HEK293 (cell line): ENCODE measurements around the gene MAPKAP1.

ENCODE experiments used
- CTCF ChIA-PET: fragments of 350-600 bp; formaldehyde crosslinking; extraction: SDS; loops from one replicate; lab custom pipeline; 2021; ENCODE audit warnings: antibody characterized with exemption; lab: Yijun Ruan, JAX
- POLR2A ChIA-PET: fragments of 300-600 bp; formaldehyde crosslinking; extraction: SDS; loops from one replicate; lab custom pipeline; 2020; ENCODE audit warnings: antibody characterized with exemption, inconsistent platforms; lab: Yijun Ruan, JAX
- H3K27ac ChIP-seq: fragments of 200-500 bp; sonication (Bioruptor generic); 2 replicates; pipeline ENCODE4 v1.5.1; 2014; ENCODE audit warnings: low read depth, low read length, control low read depth, inconsistent platforms; ENCODE audit errors: extremely low read depth
- H3K36me3 ChIP-seq, 2 experiments: fragments of 200-500 bp in 1 of 2; sonication (Bioruptor generic) in 1 of 2; 1 replicate in 1 of 2; 2 replicates in 1 of 2; pipeline ENCODE4 v1.5.1; 2014 to 2017; ENCODE audit warnings: inconsistent platforms in 2 of 2, low read length in 2 of 2; ENCODE audit not compliant: control insufficient read depth in 2 of 2, insufficient read depth in 1 of 2
- H3K4me1 ChIP-seq: fragments of 200-500 bp; sonication (Bioruptor generic); 2 replicates; pipeline ENCODE4 v1.5.1; 2014; ENCODE audit warnings: mild to moderate bottlenecking, low read length, inconsistent platforms; ENCODE audit not compliant: control insufficient read depth, insufficient read depth
- H3K4me3 ChIP-seq: 2 replicates; pipeline ENCODE4 v1.5.1; 2011; ENCODE audit warnings: low read depth, mild to moderate bottlenecking, control low read depth, low read length, moderate library complexity
- H3K9me3 ChIP-seq: fragments of 200-500 bp; sonication (Bioruptor generic); 2 replicates; pipeline ENCODE4 v1.5.1; 2014; ENCODE audit warnings: low read depth, low read length, inconsistent platforms; ENCODE audit not compliant: control insufficient read depth, insufficient read depth
- GLIS2 ChIP-seq: fragments of 450-650 bp; formaldehyde crosslinking; IDR thresholded peaks from 2 replicates; pipeline ENCODE4 v1.5.1; 2016; ENCODE audit warnings: missing biosample characterization, missing genetic modification characterization
- HOXA7 ChIP-seq: sonication (generic); formaldehyde crosslinking; IDR thresholded peaks from 2 replicates; pipeline ENCODE4 v1.8.1; 2022; ENCODE audit warnings: missing genetic modification reagents, borderline replicate concordance
- SALL2 ChIP-seq: fragments of 450-650 bp; formaldehyde crosslinking; IDR thresholded peaks from 2 replicates; pipeline ENCODE4 v1.5.0; 2017; ENCODE audit warnings: missing biosample characterization, mild to moderate bottlenecking, missing genetic modification characterization, borderline replicate concordance
- SP2 ChIP-seq: fragments of 450-650 bp; formaldehyde crosslinking; IDR thresholded peaks from 2 replicates; pipeline ENCODE4 v1.5.1; 2016; ENCODE audit warnings: missing biosample characterization, missing genetic modification characterization
- ZBTB48 ChIP-seq: fragments of 450-650 bp; formaldehyde crosslinking; IDR thresholded peaks from 2 replicates; pipeline ENCODE4 v1.5.1; 2016; ENCODE audit warnings: missing biosample characterization, missing genetic modification characterization
- ZFP3 ChIP-seq: fragments of 450-650 bp; formaldehyde crosslinking; IDR thresholded peaks from 2 replicates; pipeline ENCODE4 v1.5.1; 2016; ENCODE audit warnings: low read depth, missing biosample characterization, missing genetic modification characterization
- ZNF114 ChIP-seq: fragments of 450-650 bp; formaldehyde crosslinking; IDR thresholded peaks from 2 replicates; pipeline ENCODE4 v1.5.0; 2017; ENCODE audit warnings: missing biosample characterization, missing genetic modification characterization
- ZNF121 ChIP-seq: fragments of 450-650 bp; formaldehyde crosslinking; IDR thresholded peaks from 2 replicates; pipeline ENCODE4 v1.5.1; 2016; ENCODE audit warnings: missing biosample characterization, missing genetic modification characterization
- ZNF146 ChIP-seq: fragments of 450-650 bp; formaldehyde crosslinking; IDR thresholded peaks from 2 replicates; pipeline ENCODE4 v1.5.1; 2016; ENCODE audit warnings: missing biosample characterization, missing genetic modification characterization
- ZNF155 ChIP-seq: fragments of 450-650 bp; formaldehyde crosslinking; IDR thresholded peaks from 2 replicates; pipeline ENCODE4 v1.5.1; 2016; ENCODE audit warnings: missing biosample characterization, missing genetic modification characterization
- ZNF19 ChIP-seq: fragments of 450-650 bp; formaldehyde crosslinking; IDR thresholded peaks from 2 replicates; pipeline ENCODE4; 2016; ENCODE audit warnings: missing biosample characterization, missing genetic modification characterization, low read depth
- ZNF2 ChIP-seq: fragments of 450-650 bp; formaldehyde crosslinking; IDR thresholded peaks from 2 replicates; pipeline ENCODE4 v1.5.1; 2016; ENCODE audit warnings: missing biosample characterization, missing genetic modification characterization
- ZNF274 ChIP-seq, 2 experiments: fragments of 200-500 bp in 1 of 2; fragments of 450-650 bp in 1 of 2; sonication (Bioruptor generic) in 1 of 2; formaldehyde crosslinking in 1 of 2; IDR thresholded peaks; 2 replicates each; pipeline versions ENCODE4 v1.5.1 to v1.6.1; 2014 to 2016; ENCODE audit warnings: borderline replicate concordance in 1 of 2, inconsistent platforms in 1 of 2, low read length in 1 of 2, missing biosample characterization in 1 of 2, missing genetic modification characterization in 1 of 2
- ZNF302 ChIP-seq: fragments of 450-650 bp; formaldehyde crosslinking; IDR thresholded peaks from 2 replicates; pipeline ENCODE4 v1.5.1; 2016; ENCODE audit warnings: missing biosample characterization, missing genetic modification characterization, low read depth
- ZNF48 ChIP-seq: fragments of 450-650 bp; formaldehyde crosslinking; IDR thresholded peaks from 2 replicates; pipeline ENCODE4 v1.5.1; 2016; ENCODE audit warnings: missing biosample characterization, missing genetic modification characterization
- ZNF549 ChIP-seq: fragments of 450-650 bp; IDR thresholded peaks from 2 replicates; pipeline ENCODE4 v1.5.1; 2018; ENCODE audit warnings: missing biosample characterization, missing genetic modification characterization, mild to moderate bottlenecking, inconsistent platforms, moderate library complexity
- ZNF555 ChIP-seq: fragments of 450-650 bp; formaldehyde crosslinking; conservative IDR thresholded peaks from 2 replicates; pipeline ENCODE4 v1.5.1; 2017; ENCODE audit warnings: missing biosample characterization, mild to moderate bottlenecking, missing genetic modification characterization, inconsistent platforms
- ZNF660 ChIP-seq: fragments of 450-650 bp; IDR thresholded peaks from 2 replicates; pipeline ENCODE4 v1.5.1; 2018; ENCODE audit warnings: missing biosample characterization, mild to moderate bottlenecking, missing genetic modification characterization
- ZNF791 ChIP-seq: fragments of 450-650 bp; formaldehyde crosslinking; IDR thresholded peaks from 2 replicates; pipeline ENCODE4 v1.5.1; 2016; ENCODE audit warnings: missing biosample characterization, missing genetic modification characterization
- ZXDB ChIP-seq: fragments of 450-650 bp; formaldehyde crosslinking; IDR thresholded peaks from 2 replicates; pipeline ENCODE4 v1.5.1; 2016; ENCODE audit warnings: missing biosample characterization, missing genetic modification characterization
- TF ChIP-seq, protein P1 (sequence below): fragments of 450-650 bp; formaldehyde crosslinking; IDR thresholded peaks from 2 replicates; pipeline ENCODE4 v1.5.1; 2017; ENCODE audit warnings: missing biosample characterization, missing genetic modification characterization
- TF ChIP-seq, protein P2 (sequence below): fragments of 450-650 bp; formaldehyde crosslinking; IDR thresholded peaks from 2 replicates; pipeline ENCODE4 v1.5.0; 2017; ENCODE audit warnings: missing biosample characterization, missing genetic modification characterization, borderline replicate concordance
- TF ChIP-seq, protein P3 (sequence below): fragments of 450-650 bp; formaldehyde crosslinking; IDR thresholded peaks from 2 replicates; pipeline ENCODE4 v1.5.1; 2016; ENCODE audit warnings: missing biosample characterization, missing genetic modification characterization
- TF ChIP-seq, protein P4 (sequence below): fragments of 450-650 bp; formaldehyde crosslinking; optimal IDR thresholded peaks from 2 replicates; pipeline ENCODE3; 2016; ENCODE audit warnings: missing biosample characterization, mild to moderate bottlenecking, missing genetic modification characterization
- TF ChIP-seq, protein P5 (sequence below): fragments of 450-650 bp; formaldehyde crosslinking; conservative IDR thresholded peaks from 2 replicates; pipeline ENCODE4 v1.5.1; 2016; ENCODE audit warnings: low read depth, missing biosample characterization, missing genetic modification characterization

MAPKAP1 gene

DNA sequence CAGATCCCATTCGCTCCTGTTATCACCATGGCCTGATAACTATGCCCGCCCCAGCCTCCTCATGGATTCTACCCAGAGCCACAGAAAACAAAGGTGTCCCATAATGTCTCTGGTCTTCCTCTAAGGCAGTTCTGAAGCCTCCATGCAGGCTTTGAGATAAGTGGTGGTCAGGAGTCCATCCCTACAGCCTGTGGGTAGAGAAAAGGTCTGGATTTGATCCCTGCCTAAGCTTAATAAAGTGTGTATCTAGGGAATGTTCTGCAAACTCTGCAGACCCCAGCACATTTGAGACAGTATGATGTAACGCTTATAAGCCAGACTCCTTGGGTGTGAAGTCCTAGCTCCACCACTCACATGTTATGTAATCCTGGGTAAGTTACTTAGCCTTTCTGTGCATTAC lies 187.3 kb downstream of the MAPKAP1 start:
- H3K9me3 ChIP-seq = no peaks in the 10 kb centered on the region
- CTCF ChIA-PET = interaction anchor here (0.7 kb wide), 1 partner anchor 145 kb away, joined by 3 read pairs; no protein-coding TSS in a partner anchor
- POLR2A ChIA-PET = no interaction called here
- no peak overlapping the region for H3K4me3 ChIP-seq
- H3K4me1 ChIP-seq = no peaks in the 10 kb centered on the region; the same call in 1 of the 2 replicates
- H3K27ac ChIP-seq = no peak overlapping the region
- H3K36me3 ChIP-seq = peaks cover 0 to 4% of the 10 kb centered on the region in 2 experiments; a peak in 1 of 3 replicates
- TF ChIP-seq, protein P1, sequence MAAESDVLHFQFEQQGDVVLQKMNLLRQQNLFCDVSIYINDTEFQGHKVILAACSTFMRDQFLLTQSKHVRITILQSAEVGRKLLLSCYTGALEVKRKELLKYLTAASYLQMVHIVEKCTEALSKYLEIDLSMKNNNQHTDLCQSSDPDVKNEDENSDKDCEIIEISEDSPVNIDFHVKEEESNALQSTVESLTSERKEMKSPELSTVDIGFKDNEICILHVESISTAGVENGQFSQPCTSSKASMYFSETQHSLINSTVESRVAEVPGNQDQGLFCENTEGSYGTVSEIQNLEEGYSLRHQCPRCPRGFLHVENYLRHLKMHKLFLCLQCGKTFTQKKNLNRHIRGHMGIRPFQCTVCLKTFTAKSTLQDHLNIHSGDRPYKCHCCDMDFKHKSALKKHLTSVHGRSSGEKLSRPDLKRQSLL (tag by site-specific recombination) = no peak
- TF ChIP-seq, protein P2, sequence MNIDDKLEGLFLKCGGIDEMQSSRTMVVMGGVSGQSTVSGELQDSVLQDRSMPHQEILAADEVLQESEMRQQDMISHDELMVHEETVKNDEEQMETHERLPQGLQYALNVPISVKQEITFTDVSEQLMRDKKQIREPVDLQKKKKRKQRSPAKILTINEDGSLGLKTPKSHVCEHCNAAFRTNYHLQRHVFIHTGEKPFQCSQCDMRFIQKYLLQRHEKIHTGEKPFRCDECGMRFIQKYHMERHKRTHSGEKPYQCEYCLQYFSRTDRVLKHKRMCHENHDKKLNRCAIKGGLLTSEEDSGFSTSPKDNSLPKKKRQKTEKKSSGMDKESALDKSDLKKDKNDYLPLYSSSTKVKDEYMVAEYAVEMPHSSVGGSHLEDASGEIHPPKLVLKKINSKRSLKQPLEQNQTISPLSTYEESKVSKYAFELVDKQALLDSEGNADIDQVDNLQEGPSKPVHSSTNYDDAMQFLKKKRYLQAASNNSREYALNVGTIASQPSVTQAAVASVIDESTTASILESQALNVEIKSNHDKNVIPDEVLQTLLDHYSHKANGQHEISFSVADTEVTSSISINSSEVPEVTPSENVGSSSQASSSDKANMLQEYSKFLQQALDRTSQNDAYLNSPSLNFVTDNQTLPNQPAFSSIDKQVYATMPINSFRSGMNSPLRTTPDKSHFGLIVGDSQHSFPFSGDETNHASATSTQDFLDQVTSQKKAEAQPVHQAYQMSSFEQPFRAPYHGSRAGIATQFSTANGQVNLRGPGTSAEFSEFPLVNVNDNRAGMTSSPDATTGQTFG (tag by site-specific recombination) = no peak
- no peak for TF ChIP-seq ZNF302 (tag by site-specific recombination)
- TF ChIP-seq, protein P3, sequence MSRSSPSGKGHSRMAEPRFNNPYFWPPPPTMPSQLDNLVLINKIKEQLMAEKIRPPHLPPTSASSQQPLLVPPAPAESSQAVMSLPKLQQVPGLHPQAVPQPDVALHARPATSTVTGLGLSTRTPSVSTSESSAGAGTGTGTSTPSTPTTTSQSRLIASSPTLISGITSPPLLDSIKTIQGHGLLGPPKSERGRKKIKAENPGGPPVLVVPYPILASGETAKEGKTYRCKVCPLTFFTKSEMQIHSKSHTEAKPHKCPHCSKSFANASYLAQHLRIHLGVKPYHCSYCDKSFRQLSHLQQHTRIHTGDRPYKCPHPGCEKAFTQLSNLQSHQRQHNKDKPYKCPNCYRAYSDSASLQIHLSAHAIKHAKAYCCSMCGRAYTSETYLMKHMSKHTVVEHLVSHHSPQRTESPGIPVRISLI = no peak
- no peak for TF ChIP-seq ZBTB48
- no peak for TF ChIP-seq ZNF146 (tag by site-specific recombination)
- TF ChIP-seq ZNF274 (IDR thresholded peaks at IDR 0.05; ENCODE audit: low read length) = no peak
- TF ChIP-seq ZNF274 (tag by site-specific recombination; IDR thresholded peaks at IDR 0.05; ENCODE audit: borderline replicate concordance) = no peak
- TF ChIP-seq ZNF791 = no peak
- TF ChIP-seq SALL2 (tag by site-specific recombination) = no peak
- no peak for TF ChIP-seq ZNF121 (tag by site-specific recombination)
- TF ChIP-seq SP2 (tag by site-specific recombination) = no peak
- TF ChIP-seq ZNF549 (tag by site-specific recombination) = no peak
- no peak for TF ChIP-seq ZNF114 (tag by site-specific recombination)
- TF ChIP-seq ZXDB (tag by site-specific recombination) = no peak
- TF ChIP-seq ZNF555 (tag by site-specific recombination) = no peak

DNA sequence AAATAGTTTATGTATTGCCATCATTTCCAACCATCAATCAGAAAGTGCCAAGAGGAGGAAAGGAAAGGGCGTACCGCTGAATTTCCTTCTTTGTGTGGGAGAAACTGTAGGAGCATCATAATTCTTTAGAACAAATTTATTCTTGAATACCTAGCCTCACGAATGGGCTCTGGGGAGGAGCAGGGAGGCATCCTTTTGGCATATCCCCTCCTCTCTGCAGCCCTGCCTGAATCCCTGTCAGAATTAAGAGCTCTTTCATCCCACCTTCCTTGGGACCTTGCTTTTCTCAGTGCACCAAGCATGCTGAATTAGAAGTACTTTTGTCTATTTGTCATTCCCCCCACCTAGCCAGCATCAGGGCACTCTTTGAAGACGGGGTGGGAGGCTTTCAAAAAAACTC lies 189.4 kb downstream of the MAPKAP1 start:
- CTCF ChIA-PET = interaction anchor here (1.2 kb wide), 1 partner anchor 110 kb away, joined by 3 read pairs; no protein-coding TSS in a partner anchor
- POLR2A ChIA-PET = no interaction called here
- Histone ChIP-seq H3K4me1 (no peaks in the 10 kb centered on the region; the same call in 1 of the 2 replicates), H3K9me3 (no peaks in the 10 kb centered on the region), H3K4me3 (no peak overlapping the region), H3K36me3 (peaks cover 0 to 4% of the 10 kb centered on the region in 2 experiments; a peak in 1 of 3 replicates), H3K27ac (no peak overlapping the region)
- TF ChIP-seq, protein P4, sequence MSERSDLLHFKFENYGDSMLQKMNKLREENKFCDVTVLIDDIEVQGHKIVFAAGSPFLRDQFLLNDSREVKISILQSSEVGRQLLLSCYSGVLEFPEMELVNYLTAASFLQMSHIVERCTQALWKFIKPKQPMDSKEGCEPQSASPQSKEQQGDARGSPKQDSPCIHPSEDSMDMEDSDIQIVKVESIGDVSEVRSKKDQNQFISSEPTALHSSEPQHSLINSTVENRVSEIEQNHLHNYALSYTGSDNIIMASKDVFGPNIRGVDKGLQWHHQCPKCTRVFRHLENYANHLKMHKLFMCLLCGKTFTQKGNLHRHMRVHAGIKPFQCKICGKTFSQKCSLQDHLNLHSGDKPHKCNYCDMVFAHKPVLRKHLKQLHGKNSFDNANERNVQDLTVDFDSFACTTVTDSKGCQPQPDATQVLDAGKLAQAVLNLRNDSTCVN (tag by site-specific recombination) = no peak
- no peak for TF ChIP-seq ZNF48 (tag by site-specific recombination)
- TF ChIP-seq, protein P1 (tag by site-specific recombination) = no peak
- no peak for TF ChIP-seq GLIS2 (tag by site-specific recombination)
- TF ChIP-seq, protein P5, sequence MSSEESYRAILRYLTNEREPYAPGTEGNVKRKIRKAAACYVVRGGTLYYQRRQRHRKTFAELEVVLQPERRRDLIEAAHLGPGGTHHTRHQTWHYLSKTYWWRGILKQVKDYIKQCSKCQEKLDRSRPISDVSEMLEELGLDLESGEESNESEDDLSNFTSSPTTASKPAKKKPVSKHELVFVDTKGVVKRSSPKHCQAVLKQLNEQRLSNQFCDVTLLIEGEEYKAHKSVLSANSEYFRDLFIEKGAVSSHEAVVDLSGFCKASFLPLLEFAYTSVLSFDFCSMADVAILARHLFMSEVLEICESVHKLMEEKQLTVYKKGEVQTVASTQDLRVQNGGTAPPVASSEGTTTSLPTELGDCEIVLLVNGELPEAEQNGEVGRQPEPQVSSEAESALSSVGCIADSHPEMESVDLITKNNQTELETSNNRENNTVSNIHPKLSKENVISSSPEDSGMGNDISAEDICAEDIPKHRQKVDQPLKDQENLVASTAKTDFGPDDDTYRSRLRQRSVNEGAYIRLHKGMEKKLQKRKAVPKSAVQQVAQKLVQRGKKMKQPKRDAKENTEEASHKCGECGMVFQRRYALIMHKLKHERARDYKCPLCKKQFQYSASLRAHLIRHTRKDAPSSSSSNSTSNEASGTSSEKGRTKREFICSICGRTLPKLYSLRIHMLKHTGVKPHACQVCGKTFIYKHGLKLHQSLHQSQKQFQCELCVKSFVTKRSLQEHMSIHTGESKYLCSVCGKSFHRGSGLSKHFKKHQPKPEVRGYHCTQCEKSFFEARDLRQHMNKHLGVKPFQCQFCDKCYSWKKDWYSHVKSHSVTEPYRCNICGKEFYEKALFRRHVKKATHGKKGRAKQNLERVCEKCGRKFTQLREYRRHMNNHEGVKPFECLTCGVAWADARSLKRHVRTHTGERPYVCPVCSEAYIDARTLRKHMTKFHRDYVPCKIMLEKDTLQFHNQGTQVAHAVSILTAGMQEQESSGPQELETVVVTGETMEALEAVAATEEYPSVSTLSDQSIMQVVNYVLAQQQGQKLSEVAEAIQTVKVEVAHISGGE (tag by site-specific recombination) = no peak
- TF ChIP-seq ZNF19 = no peak
- no peak for TF ChIP-seq ZNF155 (tag by site-specific recombination)
- TF ChIP-seq ZFP3 (tag by site-specific recombination) = no peak
- no peak for TF ChIP-seq ZNF2 (tag by site-specific recombination)
- no peak for TF ChIP-seq ZNF660
- no peak for TF ChIP-seq HOXA7 (CRISPR knock-in tag)
